ENCODE measurements around the gene PLA2G4D. TPM values are rescaled to one million over a fixed set of nuclear protein-coding genes. Genes with fewer than 3 reads are reported as not detected.

The PLA2G4D gene
- total RNA-seq, 3 donors from 2014 or later (not counting 1 experiment from before 2014, with no cell fraction given) = not detected

DNA sequence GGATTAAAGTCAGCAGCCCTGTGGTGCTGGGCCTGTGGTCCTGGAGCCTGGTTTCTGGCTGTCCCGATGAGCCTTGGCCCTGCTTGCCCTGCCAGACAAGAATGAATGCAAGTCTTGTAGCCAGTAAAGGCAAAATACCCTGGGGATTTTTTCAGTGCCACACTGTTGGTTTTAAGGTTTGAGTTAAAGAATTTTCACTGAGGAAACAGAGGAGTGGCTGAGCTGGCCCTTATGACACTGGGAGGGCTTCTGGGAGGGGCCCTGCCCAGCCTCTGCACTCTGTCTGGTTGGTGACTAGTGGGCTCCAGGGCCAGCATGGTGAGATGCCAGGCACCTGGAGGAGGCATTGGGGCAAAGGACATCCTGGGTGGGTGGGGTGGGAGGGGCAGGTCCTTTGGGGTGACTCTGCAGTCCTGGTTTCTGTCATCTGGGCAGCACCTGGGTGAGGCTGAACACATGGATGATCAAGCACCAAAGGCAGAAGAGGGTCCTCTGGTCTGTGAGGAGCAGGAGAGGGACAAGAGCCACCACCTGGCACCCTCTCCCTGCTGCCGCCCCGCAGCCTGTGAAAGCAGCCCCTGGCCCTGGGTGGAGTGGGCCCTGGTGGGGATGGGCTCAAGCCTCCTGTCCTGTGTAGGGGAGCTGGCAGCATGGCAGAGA is 61.0 kb downstream of the PLA2G4D start:
- WGBS (ENCODE audit: insufficient coverage) = 90% methylated on average over 3 of the region's 3 CpGs

DNA sequence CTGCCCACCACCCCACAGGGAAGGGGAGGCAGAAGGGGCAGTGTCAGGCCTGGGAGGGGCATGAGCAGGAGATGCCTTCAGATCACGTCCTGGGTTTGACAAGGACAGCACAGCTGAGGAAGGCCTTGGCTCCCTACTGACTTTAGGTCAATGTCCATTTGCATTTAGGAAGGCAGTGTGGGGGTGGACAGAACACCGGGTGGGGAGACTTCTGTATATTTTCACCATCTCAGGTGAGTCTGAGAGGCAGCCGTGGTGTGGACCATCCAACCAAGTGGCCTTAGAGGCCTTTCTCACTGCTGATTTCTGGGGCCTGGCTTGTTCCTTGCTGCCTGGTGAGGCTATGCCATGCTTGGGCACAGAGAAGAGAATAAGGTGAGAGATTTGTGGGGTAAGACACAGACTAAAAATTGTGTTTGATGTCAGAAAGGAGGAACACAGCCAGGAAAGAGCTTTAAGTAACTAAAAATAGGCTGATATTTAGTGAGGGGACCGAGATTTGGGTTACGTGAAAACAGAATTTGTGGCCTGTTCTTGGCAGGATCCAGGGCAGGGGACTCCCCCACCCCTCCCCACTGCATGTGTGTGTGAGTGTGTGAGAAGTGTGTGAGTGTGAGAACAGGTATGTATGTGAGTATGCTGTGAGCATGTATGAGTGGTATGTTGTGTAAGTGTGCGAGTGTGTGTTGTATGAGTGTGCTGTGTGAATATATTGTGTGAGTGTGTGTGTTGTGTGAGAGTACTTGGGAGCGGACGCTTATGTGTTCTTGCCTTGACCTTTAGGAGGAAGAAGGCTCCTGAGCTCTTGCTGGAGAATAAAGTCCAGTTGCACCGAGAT is 61.8 kb downstream of the PLA2G4D start:
- Histone ChIP-seq H3K4me3 (ENCODE audit: low read length) (no peak overlapping the region), H3K27ac (ENCODE audit: low read length) (no peak overlapping the region), H3K27me3 (ENCODE audit: control insufficient read depth, insufficient read depth, low read length) (no peaks in the 10 kb centered on the region), H3K9me3 (ENCODE audit: control insufficient read depth, insufficient read depth, low read length) (no peaks in the 10 kb centered on the region), H3K36me3 (ENCODE audit: control insufficient read depth, insufficient read depth, low read length) (no peaks in the 10 kb centered on the region), H3K4me1 (ENCODE audit: control insufficient read depth, insufficient read depth, low read length) (peaks cover 6% of the 10 kb centered on the region)
- intact Hi-C loops (cut with micrococcal nuclease) = no loop called here
- no peak for DNase-seq
- TF ChIP-seq, protein P1, sequence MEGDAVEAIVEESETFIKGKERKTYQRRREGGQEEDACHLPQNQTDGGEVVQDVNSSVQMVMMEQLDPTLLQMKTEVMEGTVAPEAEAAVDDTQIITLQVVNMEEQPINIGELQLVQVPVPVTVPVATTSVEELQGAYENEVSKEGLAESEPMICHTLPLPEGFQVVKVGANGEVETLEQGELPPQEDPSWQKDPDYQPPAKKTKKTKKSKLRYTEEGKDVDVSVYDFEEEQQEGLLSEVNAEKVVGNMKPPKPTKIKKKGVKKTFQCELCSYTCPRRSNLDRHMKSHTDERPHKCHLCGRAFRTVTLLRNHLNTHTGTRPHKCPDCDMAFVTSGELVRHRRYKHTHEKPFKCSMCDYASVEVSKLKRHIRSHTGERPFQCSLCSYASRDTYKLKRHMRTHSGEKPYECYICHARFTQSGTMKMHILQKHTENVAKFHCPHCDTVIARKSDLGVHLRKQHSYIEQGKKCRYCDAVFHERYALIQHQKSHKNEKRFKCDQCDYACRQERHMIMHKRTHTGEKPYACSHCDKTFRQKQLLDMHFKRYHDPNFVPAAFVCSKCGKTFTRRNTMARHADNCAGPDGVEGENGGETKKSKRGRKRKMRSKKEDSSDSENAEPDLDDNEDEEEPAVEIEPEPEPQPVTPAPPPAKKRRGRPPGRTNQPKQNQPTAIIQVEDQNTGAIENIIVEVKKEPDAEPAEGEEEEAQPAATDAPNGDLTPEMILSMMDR (IDR thresholded peaks at IDR 0.05) = no peak
- H3K36me3 Mint-ChIP-seq = no peaks in the 10 kb centered on the region
- peaks cover 0 to 9% of the 10 kb centered on the region in 2 donors for H3K27me3 Mint-ChIP-seq (ENCODE audit: low read depth in 2 of 2)
- no peaks in the 10 kb centered on the region for H3K9me3 Mint-ChIP-seq
- no peak overlapping the region for H3K27ac Mint-ChIP-seq
- 90% methylated on average over 9 of the region's 9 CpGs for WGBS (ENCODE audit: insufficient coverage)
- no peaks in the 10 kb centered on the region for H3K4me1 Mint-ChIP-seq
- ATAC-seq = no peak
- H3K4me3 Mint-ChIP-seq = no peak overlapping the region

More for the DNA sequence above, 61.0 kb downstream of the PLA2G4D start:
- H3K9me3 ChIP-seq (ENCODE audit: control insufficient read depth, insufficient read depth, low read length) = no peaks in the 10 kb centered on the region
- TF ChIP-seq, protein P1 (IDR thresholded peaks at IDR 0.05) = no peak
- H3K36me3 ChIP-seq (ENCODE audit: control insufficient read depth, insufficient read depth, low read length) = no peaks in the 10 kb centered on the region
- no peak for DNase-seq
- H3K27ac ChIP-seq (ENCODE audit: low read length) = no peak overlapping the region
- Mint-ChIP-seq H3K9me3 (no peaks in the 10 kb centered on the region), H3K36me3 (no peaks in the 10 kb centered on the region), H3K27me3 (ENCODE audit: low read depth in 2 of 2) (peaks cover 0 to 9% of the 10 kb centered on the region in 2 donors), H3K27ac (no peak overlapping the region), H3K4me1 (no peaks in the 10 kb centered on the region), H3K4me3 (no peak overlapping the region)
- H3K4me1 ChIP-seq (ENCODE audit: control insufficient read depth, insufficient read depth, low read length) = peaks cover 6% of the 10 kb centered on the region
- no peak overlapping the region for H3K4me3 ChIP-seq (ENCODE audit: low read length)
- no peak for ATAC-seq
- no peaks in the 10 kb centered on the region for H3K27me3 ChIP-seq (ENCODE audit: control insufficient read depth, insufficient read depth, low read length)
- intact Hi-C loops (cut with micrococcal nuclease) = no loop called here

DNA sequence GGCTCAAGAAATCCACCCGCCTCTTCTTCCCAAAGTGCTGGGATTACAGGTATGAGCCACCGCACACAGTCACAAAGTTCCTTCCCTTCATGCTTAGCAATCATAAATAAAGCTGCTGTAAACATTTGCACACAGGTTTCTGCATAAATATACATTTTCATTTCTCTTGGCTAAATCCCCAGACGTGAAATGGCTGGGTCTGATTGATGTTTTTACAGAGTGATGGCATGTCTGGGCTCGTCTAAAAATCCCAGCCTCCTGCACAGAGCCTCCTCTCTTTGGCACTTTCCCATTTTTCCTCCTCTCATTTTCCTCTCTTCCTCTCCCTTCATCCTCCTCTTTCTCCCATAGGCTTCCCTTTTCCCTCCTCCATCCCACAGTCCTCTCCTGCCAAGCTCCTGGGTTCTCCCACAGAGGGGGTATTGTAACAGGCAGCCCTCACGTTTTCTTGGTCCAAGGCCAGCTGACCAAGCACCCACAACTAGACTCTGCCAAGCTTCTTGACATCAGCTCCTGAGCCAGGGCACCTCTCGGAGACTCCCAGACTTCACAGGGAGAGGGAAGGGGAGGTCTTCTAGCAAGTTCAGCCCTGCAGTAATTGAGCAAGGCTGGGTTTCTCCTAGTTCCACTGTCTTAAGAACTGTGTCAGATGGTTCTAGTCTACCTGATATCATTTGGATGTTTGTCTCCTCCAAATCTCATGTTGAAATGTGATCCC is 63.0 kb downstream of the PLA2G4D start:
- H3K4me3 ChIP-seq (ENCODE audit: low read length) = no peak overlapping the region
- H3K4me3 Mint-ChIP-seq = no peak overlapping the region
- H3K4me1 ChIP-seq (ENCODE audit: control insufficient read depth, insufficient read depth, low read length) = peaks cover 6% of the 10 kb centered on the region
- H3K27ac ChIP-seq (ENCODE audit: low read length) = no peak overlapping the region
- no peaks in the 10 kb centered on the region for H3K9me3 Mint-ChIP-seq
- peaks cover 0 to 9% of the 10 kb centered on the region in 2 donors for H3K27me3 Mint-ChIP-seq (ENCODE audit: low read depth in 2 of 2)
- no peaks in the 10 kb centered on the region for H3K27me3 ChIP-seq (ENCODE audit: control insufficient read depth, insufficient read depth, low read length)
- WGBS (ENCODE audit: insufficient coverage) = 89% methylated on average over 5 of the region's 6 CpGs
- DNase-seq (no peak), ATAC-seq (no peak)
- intact Hi-C loops (cut with micrococcal nuclease) = no loop called here
- TF ChIP-seq, protein P1 (IDR thresholded peaks at IDR 0.05) = no peak
- no peak overlapping the region for H3K27ac Mint-ChIP-seq
- no peaks in the 10 kb centered on the region for H3K4me1 Mint-ChIP-seq
- H3K36me3 Mint-ChIP-seq = no peaks in the 10 kb centered on the region
- no peaks in the 10 kb centered on the region for H3K9me3 ChIP-seq (ENCODE audit: control insufficient read depth, insufficient read depth, low read length)
- H3K36me3 ChIP-seq (ENCODE audit: control insufficient read depth, insufficient read depth, low read length) = no peaks in the 10 kb centered on the region

All from natural killer cell (primary cell).